K562 (cell line): ENCODE results near the gene TPSG1. TPM values are rescaled to one million over a fixed set of nuclear protein-coding genes. Genes with fewer than 3 reads are reported as not detected.

Experiments
- CBFB ChIP-seq: sonication (generic); formaldehyde crosslinking; IDR thresholded peaks from 2 replicates; pipeline ENCODE4 v1.4.0; 2020; ENCODE audit warnings: mild to moderate bottlenecking, missing genetic modification reagents
- L3MBTL2 ChIP-seq: fragments of 450-650 bp; IDR thresholded peaks from 2 replicates; pipeline ENCODE4 v1.6.1; 2016; ENCODE audit warnings: mild to moderate bottlenecking, moderate library complexity
- RB1 ChIP-seq: fragments of 450-650 bp; IDR thresholded peaks from 2 replicates; pipeline ENCODE4 v1.6.1; 2017; ENCODE audit warnings: low read depth, mild to moderate bottlenecking
- RBM14 ChIP-seq: fragments of 200-400 bp; formaldehyde crosslinking; IDR thresholded peaks from 2 replicates; pipeline ENCODE4 v1.6.1; 2018; ENCODE audit warnings: low read depth, mild to moderate bottlenecking, low read length, moderate library complexity, borderline replicate concordance; ENCODE audit not compliant: insufficient read depth
- RUNX1 ChIP-seq: sonication (generic); IDR thresholded peaks from 2 replicates; pipeline ENCODE4 v1.6.1; 2016; ENCODE audit warnings: antibody characterized with exemption, low read depth
- SIRT6 ChIP-seq: IDR thresholded peaks from one replicate; pipeline ENCODE4 v1.6.1; 2012; ENCODE audit warnings: low read depth, mild to moderate bottlenecking, control low read depth, inconsistent platforms, low read length, moderate library complexity
- STAG1 ChIP-seq: sonication (generic); formaldehyde crosslinking; IDR thresholded peaks from 2 replicates; pipeline ENCODE4 v1.5.0; 2020; ENCODE audit warnings: missing genetic modification reagents, borderline replicate concordance
- ZBTB7A ChIP-seq: IDR thresholded peaks from 2 replicates; pipeline ENCODE4 v1.6.1; 2011; ENCODE audit warnings: low read depth, mild to moderate bottlenecking, low read length, moderate library complexity, borderline replicate concordance; ENCODE audit not compliant: control insufficient read depth
- ZNF444 ChIP-seq: fragments of 250-450 bp; sonication (Bioruptor Pico); IDR thresholded peaks from 2 replicates; pipeline ENCODE4 v1.4.0; 2020; ENCODE audit warnings: mild to moderate bottlenecking, moderate library complexity
- ZNF583 ChIP-seq: fragments of 250-450 bp; sonication (Bioruptor Pico); IDR thresholded peaks from 2 replicates; pipeline ENCODE4 v1.4.0; 2020
- polyA plus RNA-seq, 8 experiments: library from polyadenylated mRNA; depleted of rRNA in 4 of 8; stranded (reverse) in 5 of 8; unstranded in 3 of 8; fragments of >200 nt; fragmentation: Nextera tagmentation in 2 of 8; fragmentation: Illumina TruSeq in 1 of 8; extraction: Ambion mirVana in 2 of 8; extraction: Trizol in 1 of 8; gene quantifications; 2 replicates each; pipeline versions ENCODE4 v1.2.1 to v1.2.3, GENCODE V29; 2011 to 2014; ENCODE audit warnings: inconsistent platforms in 1 of 8, missing spikeins in 1 of 8
- total RNA-seq, 7 experiments: library from RNA; depleted of rRNA in 6 of 7; stranded (reverse); fragments of >200 nt in 6 of 7; fragmentation: Illumina TruSeq in 2 of 7; extraction: Trizol in 2 of 7; gene quantifications; 2 replicates each; pipeline versions ENCODE4 v1.2.1 to v1.2.3, GENCODE V29; 2011 to 2021; ENCODE audit warnings: low replicate concordance in 1 of 7
- TF ChIP-seq, protein P1 (sequence below), 2 experiments: fragments of 450-650 bp; formaldehyde crosslinking in 1 of 2; IDR thresholded peaks; 2 replicates each; pipeline versions ENCODE4 v1.4.0 to v1.6.1; 2014 to 2020; ENCODE audit warnings: mild to moderate bottlenecking in 2 of 2, borderline replicate concordance in 1 of 2, low read depth in 1 of 2
- TF ChIP-seq, protein P2 (sequence below), 3 experiments: IDR thresholded peaks in 2 of 3; conservative IDR thresholded peaks in 1 of 3; 2 replicates each; pipeline ENCODE4 v1.5.1; 2011 to 2012; ENCODE audit warnings: low read length in 3 of 3, mild to moderate bottlenecking in 3 of 3, control low read depth in 2 of 3, improper control_type of control experiment in 1 of 3, inconsistent platforms in 1 of 3, low read depth in 1 of 3, mixed read lengths in 1 of 3, moderate library complexity in 1 of 3; ENCODE audit not compliant: insufficient read depth in 2 of 3
- TF ChIP-seq, protein P3 (sequence below): fragments of 450-650 bp; formaldehyde crosslinking; IDR thresholded peaks from 2 replicates; pipeline ENCODE4 v1.4.0; 2020; ENCODE audit warnings: mild to moderate bottlenecking, moderate library complexity
- TF ChIP-seq, protein P4 (sequence below): fragments of 250-450 bp; sonication (Bioruptor Pico); IDR thresholded peaks from 2 replicates; pipeline ENCODE4 v1.8.0; 2021; ENCODE audit warnings: borderline replicate concordance, mild to moderate bottlenecking, moderate library complexity; ENCODE audit not compliant: poor library complexity, severe bottlenecking

TPSG1 gene
- total and polyA plus RNA-seq, 9 of the 15 experiments (the other 6 are each of a cell fraction or from before 2014, with no cell fraction given) = not detected

DNA sequence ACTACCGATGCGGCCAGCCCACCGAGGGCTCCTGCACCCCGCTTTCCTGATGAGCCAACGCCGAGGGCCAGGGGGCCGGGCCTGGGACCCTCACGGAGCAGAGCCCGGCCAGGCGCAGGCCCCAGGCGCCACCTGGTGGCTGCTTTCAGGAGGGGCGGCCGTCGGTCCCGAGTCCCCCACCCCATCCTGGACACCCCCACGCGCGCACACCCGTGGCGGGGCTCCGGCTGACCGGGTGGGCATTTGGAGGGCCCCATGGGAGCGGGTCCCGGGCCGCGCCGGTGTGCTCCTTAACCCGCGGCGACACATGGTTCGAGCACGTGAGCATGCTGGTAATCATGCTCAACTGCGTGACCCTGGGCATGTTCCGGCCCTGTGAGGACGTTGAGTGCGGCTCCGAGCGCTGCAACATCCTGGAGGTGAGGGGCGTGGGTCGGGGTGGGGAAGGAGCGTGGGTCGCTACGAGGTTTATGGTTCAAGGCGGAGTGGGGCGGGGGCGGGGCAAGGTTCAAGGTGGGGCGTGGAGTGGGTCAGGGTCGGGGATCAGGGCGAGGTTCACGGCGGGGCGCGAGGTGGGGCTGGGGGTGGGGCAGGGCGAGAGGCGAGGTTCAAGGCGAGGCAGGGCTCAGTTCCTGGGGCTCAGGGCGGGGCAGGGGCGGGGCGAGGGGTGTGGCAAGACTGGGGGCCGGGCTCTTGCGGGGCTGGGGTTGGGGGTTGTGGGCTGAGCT is 30.2 kb downstream of the TPSG1 start (continued):
- TF ChIP-seq, protein P1, sequence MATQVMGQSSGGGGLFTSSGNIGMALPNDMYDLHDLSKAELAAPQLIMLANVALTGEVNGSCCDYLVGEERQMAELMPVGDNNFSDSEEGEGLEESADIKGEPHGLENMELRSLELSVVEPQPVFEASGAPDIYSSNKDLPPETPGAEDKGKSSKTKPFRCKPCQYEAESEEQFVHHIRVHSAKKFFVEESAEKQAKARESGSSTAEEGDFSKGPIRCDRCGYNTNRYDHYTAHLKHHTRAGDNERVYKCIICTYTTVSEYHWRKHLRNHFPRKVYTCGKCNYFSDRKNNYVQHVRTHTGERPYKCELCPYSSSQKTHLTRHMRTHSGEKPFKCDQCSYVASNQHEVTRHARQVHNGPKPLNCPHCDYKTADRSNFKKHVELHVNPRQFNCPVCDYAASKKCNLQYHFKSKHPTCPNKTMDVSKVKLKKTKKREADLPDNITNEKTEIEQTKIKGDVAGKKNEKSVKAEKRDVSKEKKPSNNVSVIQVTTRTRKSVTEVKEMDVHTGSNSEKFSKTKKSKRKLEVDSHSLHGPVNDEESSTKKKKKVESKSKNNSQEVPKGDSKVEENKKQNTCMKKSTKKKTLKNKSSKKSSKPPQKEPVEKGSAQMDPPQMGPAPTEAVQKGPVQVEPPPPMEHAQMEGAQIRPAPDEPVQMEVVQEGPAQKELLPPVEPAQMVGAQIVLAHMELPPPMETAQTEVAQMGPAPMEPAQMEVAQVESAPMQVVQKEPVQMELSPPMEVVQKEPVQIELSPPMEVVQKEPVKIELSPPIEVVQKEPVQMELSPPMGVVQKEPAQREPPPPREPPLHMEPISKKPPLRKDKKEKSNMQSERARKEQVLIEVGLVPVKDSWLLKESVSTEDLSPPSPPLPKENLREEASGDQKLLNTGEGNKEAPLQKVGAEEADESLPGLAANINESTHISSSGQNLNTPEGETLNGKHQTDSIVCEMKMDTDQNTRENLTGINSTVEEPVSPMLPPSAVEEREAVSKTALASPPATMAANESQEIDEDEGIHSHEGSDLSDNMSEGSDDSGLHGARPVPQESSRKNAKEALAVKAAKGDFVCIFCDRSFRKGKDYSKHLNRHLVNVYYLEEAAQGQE (IDR thresholded peaks at IDR 0.05; ENCODE audit: borderline replicate concordance) = peak; percentile 89
- TF ChIP-seq, protein P1 (CRISPR knock-in tag; IDR thresholded peaks at IDR 0.05; ENCODE audit: low read depth) = 0 out of 2 replicates have a peak, but pooled peaks have one; percentile 23
- TF ChIP-seq, protein P2, sequence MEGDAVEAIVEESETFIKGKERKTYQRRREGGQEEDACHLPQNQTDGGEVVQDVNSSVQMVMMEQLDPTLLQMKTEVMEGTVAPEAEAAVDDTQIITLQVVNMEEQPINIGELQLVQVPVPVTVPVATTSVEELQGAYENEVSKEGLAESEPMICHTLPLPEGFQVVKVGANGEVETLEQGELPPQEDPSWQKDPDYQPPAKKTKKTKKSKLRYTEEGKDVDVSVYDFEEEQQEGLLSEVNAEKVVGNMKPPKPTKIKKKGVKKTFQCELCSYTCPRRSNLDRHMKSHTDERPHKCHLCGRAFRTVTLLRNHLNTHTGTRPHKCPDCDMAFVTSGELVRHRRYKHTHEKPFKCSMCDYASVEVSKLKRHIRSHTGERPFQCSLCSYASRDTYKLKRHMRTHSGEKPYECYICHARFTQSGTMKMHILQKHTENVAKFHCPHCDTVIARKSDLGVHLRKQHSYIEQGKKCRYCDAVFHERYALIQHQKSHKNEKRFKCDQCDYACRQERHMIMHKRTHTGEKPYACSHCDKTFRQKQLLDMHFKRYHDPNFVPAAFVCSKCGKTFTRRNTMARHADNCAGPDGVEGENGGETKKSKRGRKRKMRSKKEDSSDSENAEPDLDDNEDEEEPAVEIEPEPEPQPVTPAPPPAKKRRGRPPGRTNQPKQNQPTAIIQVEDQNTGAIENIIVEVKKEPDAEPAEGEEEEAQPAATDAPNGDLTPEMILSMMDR (IDR thresholded peaks at IDR 0.05 in 2 of 3, conservative IDR thresholded peaks at IDR 0.05 in 1 of 3; ENCODE audit: insufficient read depth in 2 of 3, low read depth in 1 of 3, low read length in 3 of 3) = peak; percentile 62 to 80 (median 79)
- no peak for TF ChIP-seq ZNF583
- TF ChIP-seq CBFB = 0 out of 2 replicates have a peak, but pooled peaks have one; percentile 31
- TF ChIP-seq ZBTB7A = peak; percentile 88
- TF ChIP-seq SIRT6 = no peak
- TF ChIP-seq STAG1 = peak; percentile 78; the same call in 1 of the 2 replicates
- TF ChIP-seq RUNX1 = no peak
- TF ChIP-seq, protein P3, sequence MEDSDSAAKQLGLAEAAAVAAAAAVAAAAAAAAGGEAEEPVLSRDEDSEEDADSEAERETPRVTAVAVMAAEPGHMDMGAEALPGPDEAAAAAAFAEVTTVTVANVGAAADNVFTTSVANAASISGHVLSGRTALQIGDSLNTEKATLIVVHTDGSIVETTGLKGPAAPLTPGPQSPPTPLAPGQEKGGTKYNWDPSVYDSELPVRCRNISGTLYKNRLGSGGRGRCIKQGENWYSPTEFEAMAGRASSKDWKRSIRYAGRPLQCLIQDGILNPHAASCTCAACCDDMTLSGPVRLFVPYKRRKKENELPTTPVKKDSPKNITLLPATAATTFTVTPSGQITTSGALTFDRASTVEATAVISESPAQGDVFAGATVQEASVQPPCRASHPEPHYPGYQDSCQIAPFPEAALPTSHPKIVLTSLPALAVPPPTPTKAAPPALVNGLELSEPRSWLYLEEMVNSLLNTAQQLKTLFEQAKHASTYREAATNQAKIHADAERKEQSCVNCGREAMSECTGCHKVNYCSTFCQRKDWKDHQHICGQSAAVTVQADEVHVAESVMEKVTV = 0 out of 2 replicates have a peak, but pooled peaks have one; percentile 40
- TF ChIP-seq, protein P4, sequence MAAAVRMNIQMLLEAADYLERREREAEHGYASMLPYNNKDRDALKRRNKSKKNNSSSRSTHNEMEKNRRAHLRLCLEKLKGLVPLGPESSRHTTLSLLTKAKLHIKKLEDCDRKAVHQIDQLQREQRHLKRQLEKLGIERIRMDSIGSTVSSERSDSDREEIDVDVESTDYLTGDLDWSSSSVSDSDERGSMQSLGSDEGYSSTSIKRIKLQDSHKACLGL = no peak
- peak; percentile 73 for TF ChIP-seq RB1
- TF ChIP-seq RBM14 = no peak
- 0 out of 2 replicates have a peak, but pooled peaks have one; percentile 36 for TF ChIP-seq L3MBTL2
- no peak for TF ChIP-seq ZNF444 (CRISPR knock-in tag)
